IPS DF 4.7 (cell line): ENCODE results near the gene JCHAIN.
"Not testable (repeated sequence)": the region's sequence is repeated elsewhere in the genome, so short reads cannot be mapped to it uniquely, and the experiment has no call there.

Experiments used
- DNase-seq: peaks from one replicate; pipeline ENCODE4 v3.0.0-alpha.2; 2013; ENCODE audit warnings: low spot score; ENCODE audit errors: extremely low read depth

The JCHAIN gene

DNA sequence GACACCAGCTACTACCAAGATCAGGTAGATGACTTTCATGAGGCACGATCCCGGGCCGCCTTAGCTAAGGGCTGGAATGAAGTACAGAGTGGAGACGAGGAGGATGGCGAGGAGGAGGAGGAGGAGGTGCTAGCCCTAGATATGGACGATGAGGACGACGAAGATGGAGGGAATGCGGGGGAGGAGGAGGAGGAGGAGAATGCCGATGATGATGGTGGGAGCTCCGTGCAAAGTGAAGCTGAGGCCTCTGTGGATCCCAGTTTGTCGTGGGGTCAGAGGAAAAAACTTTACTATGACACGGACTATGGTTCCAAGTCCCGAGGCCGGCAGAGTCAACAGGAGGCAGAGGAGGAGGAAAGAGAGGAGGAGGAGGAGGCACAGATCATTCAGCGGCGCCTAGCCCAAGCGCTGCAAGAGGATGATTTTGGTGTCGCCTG lies 22.5 kb upstream of the JCHAIN start:
- no peak for DNase-seq

DNA sequence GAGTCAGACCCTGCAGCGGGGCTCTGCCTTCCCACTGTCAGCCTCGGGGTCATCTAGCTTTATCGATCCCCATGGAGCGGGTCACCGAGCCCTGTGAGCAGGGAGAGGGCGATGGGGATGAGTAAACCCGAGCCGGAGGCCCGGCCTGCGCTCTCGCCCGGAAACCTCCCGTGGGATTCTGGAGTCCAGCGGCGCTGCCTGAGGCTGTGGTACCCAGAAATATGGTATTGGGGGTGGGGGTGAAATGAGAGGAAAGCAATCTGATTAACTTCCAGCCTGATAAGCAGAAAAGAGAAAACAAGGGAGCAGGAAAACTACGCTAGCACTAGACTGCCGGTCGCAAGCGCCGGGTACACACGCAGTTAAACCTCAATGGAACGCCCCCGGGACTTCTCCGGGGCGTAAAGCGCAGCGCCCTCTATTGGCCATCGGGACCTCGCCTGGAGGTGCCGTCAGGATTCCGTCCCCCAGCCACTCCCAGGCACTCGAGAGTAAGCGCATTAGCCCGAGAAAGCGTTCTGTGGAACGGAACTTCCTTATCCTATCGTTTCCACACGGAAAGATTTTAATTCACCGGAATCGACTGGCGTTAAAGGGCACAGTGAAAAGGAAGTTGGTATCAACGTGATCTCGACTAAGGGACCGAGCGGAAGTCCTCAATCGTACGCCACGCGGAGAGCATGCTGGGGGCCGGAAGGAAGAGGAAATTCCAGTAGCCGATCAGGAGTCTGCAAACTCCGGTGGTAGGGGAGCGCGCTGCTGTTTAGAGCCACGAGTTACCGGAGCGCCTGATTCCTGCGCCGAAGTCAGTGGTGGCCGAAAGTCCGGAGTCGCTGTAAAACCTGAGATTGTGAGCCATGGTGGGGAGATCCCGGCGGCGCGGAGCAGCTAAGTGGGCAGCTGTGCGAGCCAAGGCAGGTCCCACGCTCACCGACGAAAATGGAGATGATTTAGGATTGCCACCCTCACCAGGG lies 21.8 kb upstream of the JCHAIN start, which contains the start of gene UTP3:
Gene UTP3 (plus strand): TSS at position 712 of the 974 bp plus-strand sequence. CDS start 146 bp downstream, at position 858.
- DNase-seq: peak; percentile 97

DNA sequence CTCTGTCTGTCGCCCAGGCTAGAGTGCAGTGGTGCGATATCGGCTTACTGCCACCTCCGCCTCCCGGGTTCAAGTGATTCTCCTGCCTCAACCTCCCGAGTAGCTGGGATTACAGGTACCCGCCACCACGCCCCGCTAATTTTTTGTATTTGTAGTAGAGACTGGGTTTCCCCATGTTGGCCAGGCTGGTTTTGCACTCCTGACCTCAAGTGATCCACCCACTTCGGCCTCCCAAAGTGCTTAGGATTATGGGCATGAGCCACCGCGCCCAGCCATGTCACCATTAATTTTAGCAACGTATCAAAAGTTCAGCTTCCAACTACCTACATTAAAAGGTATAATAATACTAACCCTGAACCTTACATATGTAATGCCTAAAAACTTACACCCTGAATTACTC lies 21.1 kb upstream of the JCHAIN start:
- DNase-seq: no peak

DNA sequence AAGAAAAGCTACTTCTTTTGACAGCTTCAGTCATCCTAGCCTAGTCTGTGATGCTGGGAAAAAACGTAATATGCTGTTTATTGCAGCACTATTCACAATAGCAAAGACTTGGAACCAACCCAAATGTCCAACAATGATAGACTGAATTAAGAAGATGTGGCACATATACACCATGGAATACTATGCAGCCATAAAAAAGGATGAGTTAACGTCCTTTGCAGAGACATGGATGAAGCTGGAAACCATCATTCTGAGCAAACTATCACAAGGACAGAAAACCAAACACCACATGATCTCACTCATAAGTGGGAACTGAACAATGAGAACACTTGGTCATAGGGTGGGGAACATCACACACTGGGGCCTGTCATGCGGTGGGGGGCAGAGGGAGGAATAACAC lies 15.8 kb upstream of the JCHAIN start:
- not testable (repeated sequence) for DNase-seq

DNA sequence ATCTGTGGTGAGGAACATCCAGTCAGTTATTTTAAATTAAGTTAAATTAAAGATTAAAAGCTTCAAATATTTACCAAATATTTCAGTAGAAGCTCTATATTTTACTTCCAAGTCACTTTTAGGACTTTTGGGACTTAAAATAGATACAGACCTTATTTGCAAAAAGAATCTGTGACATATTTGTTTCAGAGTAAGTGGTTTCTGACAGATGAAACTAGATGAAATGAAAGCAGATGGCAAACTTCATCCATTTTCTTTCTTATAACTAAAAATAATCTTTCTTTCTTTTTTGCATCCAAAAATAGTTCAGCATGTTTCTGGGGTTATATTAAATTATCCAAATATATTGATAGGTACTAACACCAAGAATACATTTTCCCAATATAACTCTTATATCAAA lies 15.4 kb upstream of the JCHAIN start:
- DNase-seq: no peak

DNA sequence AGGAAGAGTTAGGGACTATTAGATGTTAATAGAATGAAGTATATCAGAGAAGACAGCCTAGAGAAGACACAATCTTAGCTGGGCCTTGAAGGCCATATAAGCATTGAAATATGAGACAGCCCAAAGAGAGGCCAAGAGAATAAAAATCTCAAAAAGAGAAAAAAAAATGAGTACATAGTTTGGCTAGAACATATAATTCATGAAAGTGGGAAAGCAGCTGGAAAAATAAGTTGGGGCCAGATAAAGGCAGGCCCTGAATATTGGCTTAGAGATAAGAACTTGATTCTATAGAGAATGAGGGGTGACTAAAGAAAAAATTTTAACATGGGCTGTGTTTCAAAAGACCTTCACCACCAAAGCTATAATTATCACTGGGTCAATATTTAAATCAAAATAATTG lies 14.6 kb upstream of the JCHAIN start:
- no peak for DNase-seq

DNA sequence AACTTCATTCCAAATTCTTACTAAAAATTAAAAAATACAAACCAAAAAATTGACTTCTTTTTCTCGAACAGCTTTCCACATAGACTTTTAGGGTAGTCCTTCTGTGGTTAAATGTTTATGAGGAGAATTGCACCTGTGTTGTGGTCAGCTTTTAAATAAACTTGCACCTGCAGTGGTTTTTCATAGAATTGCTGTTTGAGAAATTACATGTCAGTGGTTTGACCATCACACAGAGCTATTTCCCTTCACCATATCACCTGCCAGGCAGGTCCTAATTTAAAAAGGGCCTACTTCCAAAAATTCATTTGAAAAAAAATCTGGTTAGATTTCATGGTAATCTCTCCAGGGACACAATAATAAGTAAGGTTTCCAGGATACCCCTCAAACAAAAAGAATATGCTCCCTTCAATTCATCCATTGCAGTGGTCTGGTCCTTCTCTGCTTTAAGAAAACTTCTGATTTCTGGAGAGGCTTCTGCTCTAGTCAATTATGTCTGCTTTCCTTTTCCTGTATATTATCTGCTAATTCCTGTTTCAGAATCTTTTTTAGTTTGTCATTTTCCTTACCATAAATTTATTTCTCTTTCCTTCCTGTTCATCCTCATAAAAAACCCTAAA lies 12.2 kb upstream of the JCHAIN start:
- no peak for DNase-seq

DNA sequence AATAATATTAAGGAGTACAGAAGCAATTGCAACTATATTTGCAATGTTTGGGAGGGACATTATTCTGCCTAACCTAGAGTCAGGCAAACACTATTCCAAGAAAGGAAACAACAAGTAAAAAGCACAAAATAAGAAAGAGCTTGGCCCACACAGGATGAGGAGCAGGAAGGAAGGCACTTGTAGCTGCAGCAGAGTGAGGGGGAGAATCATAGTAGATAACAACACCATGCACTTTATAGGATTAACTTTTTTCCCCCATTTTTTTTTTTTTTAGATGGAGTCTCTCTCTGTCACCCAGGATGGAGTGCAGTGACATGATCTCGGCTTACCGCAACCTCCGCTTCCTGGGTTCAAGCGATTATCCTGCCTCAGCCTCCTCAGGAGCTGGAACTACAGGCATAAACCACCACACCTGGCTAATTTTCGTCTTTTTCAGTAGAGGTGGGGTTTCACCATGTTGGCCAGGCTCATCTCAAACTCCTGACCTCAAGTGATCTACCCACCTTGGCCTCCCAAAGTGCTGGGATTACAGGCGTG lies 10.3 kb upstream of the JCHAIN start:
- DNase-seq: no peak

DNA sequence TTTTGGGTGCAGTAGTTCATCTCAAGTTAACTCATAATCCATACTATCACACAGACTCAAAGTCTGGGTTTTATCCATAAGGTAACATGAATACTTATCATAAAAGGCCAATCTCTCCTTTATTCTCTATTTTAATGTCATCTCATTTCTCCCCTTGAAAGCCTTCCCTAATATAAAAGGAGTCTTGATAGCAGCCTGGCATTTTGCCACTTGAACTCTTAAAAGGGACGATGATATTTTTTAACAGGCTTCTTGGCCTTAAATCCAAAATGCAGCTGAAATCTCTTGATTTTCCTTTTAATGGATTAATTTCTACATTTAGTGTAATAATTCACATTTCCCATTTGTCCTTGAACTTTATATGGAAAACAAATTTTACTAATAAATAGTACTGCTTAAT lies 8.4 kb upstream of the JCHAIN start:
- no peak for DNase-seq

DNA sequence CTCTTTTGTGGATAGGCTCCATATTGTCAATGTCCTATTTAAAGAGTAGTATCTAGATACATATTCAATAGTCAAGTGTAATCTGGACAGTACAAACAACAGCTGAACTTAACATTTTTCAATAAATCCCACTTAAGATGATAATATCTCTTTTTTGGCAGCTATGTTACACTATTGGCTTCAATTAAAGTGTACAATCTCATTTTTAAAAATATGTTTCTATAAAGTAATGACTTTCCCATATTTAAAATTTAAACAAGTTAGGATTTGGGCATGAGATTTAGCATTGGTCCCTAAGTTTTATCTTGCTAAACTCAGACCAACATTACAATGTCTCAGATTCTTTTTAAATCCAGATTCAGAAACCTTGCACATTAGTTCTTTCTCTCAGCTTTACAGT lies 7.9 kb upstream of the JCHAIN start:
- DNase-seq: no peak

DNA sequence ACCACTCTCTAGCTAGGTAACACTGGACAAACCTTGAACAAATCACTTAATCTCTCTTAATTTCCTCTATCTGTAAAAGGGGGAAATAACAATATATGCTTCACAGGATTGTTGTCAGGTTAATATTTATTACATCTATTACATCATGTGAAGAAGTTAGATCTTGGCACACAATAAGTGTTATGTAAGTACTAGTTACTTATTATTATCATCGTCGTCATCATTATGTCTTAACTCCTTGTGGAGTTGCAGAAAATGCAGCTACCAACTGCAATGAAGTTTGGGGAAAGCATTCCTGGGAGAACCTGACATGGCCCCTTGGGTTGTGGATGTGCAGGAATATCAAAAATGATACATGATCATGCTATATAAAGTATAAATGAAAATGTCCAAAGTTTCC lies 4.8 kb upstream of the JCHAIN start:
- DNase-seq: no peak

DNA sequence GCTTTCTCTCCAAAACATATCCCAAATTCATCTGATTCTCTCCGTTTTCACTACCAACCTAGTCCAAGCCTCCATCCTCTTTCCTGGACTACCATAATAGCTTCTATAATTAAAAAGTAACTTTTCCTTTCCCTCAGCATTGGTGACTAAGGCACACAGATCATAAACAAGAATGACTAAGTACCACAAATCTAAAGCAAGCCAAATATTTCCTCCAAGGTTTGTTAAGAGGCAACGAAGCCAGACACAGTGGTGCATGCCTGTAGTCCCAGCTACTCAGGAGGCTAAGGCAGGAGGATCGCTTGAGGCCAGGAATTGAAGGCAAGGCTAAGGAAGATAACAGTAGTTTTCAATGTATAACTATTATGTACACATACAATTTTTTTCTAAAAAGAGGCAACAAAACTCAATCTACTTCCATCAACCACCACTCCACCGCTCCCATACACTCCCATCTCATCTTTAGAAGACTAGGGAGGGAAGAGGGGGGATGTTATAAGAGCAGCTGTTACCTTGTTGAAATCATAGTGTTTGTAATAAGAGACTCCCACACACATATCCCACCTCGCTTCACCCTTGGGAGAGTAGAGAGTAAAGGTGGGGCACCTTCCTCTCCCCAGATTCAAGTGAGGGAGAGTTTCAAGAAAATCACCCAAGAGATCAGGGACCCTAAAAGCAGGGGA lies 4.2 kb upstream of the JCHAIN start:
- no peak for DNase-seq

DNA sequence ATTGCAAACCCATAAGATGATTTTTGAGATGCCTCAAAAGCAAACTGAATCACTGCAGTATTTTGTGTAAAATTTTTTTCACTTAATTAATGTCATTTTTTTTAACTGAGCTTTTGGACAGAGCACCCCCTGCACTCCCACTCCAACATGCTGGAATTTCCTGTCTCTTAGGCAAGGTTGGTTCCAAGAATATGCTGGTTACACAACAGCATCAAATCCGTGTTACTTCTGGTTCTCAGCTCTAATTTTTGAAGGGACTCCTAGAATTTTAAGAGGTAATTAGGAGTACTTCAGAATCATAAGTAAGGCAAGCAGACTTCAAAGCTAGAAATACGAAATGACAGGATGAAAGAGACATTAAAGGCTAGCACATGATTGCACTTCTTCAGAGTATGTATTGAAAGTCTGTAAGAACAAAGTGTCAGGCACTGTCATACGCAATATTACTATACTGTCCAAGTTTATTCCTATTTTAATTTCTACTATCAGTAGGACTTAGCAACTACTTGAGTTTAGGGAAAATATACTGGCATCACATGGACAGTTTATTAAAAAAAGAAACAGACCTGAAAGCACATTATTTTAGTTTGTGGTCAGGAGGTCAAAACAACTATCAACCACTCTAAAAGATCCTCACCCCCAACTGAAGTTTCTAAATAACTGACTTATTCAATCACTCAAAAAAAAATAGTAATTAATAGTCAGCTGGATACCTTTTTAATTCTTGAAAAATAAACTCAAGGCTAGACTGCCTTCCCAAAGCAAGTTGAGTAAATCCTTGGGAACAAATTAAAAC lies 1.6 kb upstream of the JCHAIN start:
- no peak for DNase-seq

DNA sequence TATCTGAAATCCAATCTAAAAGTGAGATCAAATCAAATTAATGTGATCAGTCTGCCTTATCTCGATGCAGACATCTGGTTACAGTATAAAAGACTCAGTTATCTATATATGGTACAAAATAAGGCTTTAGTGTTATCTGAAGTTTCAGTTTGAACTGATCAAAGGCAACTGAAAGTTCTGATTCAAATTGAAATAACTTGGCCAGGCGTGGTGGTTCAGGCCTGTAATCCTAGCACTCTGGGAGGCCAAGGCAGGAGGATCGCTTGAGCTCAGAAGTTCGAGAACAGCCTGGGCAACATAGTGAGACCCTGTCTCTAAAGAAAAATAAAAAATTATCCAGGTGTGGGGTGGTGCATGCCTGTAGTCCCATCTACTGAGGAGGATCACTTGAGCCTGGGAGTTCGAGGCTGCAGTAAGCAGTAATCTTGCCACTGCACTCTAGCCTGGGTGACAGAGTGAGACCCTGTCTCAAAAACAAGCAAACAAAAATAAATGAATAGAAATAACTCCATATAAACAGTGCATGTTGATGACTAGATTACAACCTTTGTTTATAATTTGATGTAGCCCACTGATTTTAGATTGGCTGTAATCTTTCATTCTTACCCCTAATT lies 4.9 kb downstream of the JCHAIN start:
- not testable (repeated sequence) for DNase-seq

DNA sequence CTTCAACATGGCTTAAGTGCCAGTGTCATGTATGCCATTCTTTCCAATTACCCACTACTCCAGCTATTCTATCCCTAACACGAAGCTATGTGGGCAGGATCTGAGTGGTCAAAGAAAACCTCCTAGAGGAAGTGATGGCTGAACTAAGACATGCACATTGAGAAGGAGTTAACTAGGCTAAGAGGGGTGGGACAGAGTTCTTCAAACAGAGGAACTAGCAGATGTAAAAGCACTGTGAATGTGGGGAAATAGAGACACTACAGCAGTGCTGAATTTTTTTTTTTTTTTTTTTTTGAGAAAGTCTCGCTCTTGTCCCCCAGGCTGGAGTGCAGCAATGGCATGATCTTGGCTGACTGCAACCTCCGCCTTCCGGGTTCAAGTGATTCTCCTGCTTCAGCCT lies 6.2 kb downstream of the JCHAIN start:
- no peak for DNase-seq

DNA sequence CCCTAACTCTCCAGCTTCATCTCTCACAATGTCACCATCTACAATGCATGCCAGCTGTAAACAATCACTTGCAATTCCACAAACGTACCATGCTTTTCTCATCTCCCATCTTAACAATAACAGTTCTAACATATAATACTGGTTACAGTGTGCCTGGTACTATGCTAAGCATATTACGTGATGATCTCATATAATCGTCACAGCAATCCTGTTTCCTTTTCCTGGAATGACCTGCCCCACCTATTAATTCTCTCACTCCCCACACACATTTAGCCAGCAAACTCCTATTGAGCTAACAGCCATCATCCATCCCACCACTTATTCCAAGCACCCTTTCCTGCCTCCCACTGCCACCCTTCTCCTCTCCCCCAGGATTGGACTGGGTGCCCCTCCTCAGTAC lies 7.9 kb downstream of the JCHAIN start:
- DNase-seq: no peak

DNA sequence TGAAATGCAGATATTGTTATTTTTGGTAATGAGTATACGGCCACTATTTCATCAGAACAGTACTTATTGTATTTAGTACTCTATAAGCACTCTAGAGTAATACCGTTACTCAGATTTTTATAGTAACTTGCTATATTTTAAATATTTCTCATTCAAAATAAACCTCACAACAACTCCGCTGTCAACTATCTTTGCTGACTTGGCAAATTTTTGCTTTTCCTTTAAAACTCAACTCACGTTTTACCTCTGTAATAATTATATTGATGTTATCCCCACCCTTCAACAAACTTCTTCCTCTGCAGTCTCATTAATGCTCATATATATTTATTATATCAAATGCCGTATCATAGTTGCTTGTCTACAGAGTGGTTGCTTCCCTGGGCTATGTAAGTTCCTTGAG lies 9.0 kb downstream of the JCHAIN start:
- DNase-seq: no peak

DNA sequence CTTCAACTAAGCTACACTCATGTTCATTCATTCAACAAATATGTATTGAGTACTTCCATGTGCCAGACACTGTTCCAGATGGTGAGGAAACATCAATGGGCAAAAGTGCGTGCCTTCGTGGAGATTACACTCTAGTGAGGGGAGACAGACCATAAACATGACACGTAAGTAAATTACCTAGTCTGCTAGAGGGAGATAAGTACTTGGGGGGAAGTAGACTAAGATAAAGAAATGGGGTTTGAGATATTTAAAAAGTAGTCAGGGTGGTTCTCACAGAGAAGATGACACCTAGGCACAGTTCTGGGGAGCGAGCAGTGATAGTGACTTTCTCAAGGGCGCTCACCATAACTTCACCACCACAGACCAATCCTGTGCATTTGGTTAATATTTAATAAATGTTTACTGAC lies 11.7 kb downstream of the JCHAIN start:
- no peak for DNase-seq

DNA sequence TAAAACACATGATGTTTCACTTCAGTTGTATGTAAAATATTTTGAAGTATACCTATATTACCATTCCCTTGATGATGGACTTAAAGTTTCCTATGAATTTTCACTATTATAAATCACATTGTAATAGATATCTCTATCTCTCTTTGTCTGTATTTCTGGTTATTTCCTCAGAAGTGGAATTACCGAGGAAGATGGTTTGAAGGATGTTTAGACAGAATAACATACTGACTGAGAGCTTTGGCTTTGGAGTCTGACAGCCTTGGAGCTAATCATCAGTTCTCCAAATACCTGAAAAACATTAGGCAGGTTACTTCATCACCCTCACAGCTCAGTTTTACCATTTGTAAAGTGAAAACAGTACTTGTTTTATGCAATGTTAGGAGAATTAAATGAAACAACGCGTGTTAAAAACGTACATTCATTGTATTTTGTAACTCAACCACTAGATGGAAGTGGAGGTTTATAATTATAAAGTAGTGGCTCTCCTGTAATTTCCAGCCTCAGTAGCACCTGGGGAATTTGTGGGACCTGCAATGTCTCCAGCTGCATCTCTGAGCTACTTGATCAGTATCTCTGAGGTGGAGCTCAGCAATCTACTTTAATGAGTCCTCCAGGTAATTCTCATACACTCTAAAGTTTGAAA lies 14.3 kb downstream of the JCHAIN start:
- DNase-seq: peak; percentile 7

DNA sequence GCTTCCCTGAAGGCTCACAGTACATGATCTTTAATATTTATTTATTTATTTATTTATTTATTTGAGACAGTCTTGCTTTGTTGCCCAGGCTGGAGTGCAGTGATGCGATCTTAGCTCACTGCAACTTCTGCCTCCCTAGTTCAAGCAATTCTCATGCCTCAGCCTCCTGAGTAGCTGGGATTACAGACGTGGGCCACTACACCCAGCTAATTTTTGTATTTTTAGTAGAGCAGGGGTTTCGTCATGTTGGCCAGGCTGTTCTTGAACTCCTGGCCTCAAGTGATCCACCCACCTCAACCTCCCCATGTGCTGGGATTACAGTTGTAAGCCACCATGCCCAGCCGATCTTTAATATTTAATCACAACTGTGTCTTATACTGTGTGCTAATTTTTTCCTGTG lies 15.6 kb downstream of the JCHAIN start:
- DNase-seq: not testable (repeated sequence)
